Mesothelial cell of epicardium (in vitro differentiated cells): ENCODE data around the gene ACAA2. TPM values are rescaled to one million over a fixed set of nuclear protein-coding genes. Genes with fewer than 3 reads are reported as not detected.
"Not testable (repeated sequence)": the region's sequence is repeated elsewhere in the genome, so short reads cannot be mapped to it uniquely, and the experiment has no call there.

ENCODE experiments used
- DNase-seq, 2 experiments: peaks; one replicate each; pipeline ENCODE4 v3.0.0; 2021; ENCODE audit warnings: low spot score in 2 of 2; ENCODE audit not compliant: unreplicated experiment in 2 of 2
- H3K27ac Mint-ChIP-seq: 2 replicates; pipeline ENCODE4 v1.8.0; 2021; ENCODE audit warnings: mixed read lengths
- H3K27me3 Mint-ChIP-seq: 2 replicates; pipeline ENCODE4 v1.8.0; 2021; ENCODE audit warnings: low read depth, mixed read lengths
- H3K36me3 Mint-ChIP-seq: 2 replicates; pipeline ENCODE4 v1.8.0; 2021; ENCODE audit warnings: mixed read lengths
- H3K4me1 Mint-ChIP-seq: 2 replicates; pipeline ENCODE4 v1.8.0; 2021; ENCODE audit warnings: mixed read lengths
- H3K4me3 Mint-ChIP-seq: 2 replicates; pipeline ENCODE4 v1.8.0; 2021; ENCODE audit warnings: mild to moderate bottlenecking, moderate library complexity, mixed read lengths
- H3K9me3 Mint-ChIP-seq: 2 replicates; pipeline ENCODE4 v1.8.0; 2021; ENCODE audit warnings: mixed read lengths
- total RNA-seq: library from RNA; stranded (reverse); gene quantifications from 3 replicates; pipeline ENCODE4 v1.2.1, GENCODE V29; 2021
- TF ChIP-seq, protein P1 (sequence below): fragments of 200-600 bp; sonication (generic); IDR thresholded peaks from one replicate; pipeline ENCODE4 v1.5.0; 2021; ENCODE audit warnings: antibody characterized with exemption; ENCODE audit not compliant: unreplicated experiment

ACAA2 gene
- total RNA-seq, 1 donor from 2014 or later, result 57.2 TPM

DNA sequence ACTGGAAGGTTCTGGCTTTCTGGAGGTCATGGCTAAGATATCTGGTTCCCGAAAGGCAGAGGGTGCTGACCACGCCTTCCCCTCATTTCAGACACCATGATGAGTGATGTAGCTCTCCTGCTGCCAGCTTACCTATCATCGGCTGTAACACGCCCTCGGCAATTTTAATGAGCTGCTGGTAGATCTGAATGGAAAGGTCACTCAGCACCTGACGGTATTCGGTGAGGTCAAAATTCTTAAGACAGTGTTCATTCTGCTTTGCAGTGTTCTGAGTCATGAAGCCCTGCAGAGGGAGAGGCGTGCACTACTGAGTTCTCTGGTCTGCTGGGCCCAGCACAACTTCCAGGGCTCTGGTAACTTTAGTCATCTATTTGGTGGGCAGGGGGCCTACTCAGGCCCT lies 25.7 kb upstream of the ACAA2 start:
- TF ChIP-seq, protein P1, sequence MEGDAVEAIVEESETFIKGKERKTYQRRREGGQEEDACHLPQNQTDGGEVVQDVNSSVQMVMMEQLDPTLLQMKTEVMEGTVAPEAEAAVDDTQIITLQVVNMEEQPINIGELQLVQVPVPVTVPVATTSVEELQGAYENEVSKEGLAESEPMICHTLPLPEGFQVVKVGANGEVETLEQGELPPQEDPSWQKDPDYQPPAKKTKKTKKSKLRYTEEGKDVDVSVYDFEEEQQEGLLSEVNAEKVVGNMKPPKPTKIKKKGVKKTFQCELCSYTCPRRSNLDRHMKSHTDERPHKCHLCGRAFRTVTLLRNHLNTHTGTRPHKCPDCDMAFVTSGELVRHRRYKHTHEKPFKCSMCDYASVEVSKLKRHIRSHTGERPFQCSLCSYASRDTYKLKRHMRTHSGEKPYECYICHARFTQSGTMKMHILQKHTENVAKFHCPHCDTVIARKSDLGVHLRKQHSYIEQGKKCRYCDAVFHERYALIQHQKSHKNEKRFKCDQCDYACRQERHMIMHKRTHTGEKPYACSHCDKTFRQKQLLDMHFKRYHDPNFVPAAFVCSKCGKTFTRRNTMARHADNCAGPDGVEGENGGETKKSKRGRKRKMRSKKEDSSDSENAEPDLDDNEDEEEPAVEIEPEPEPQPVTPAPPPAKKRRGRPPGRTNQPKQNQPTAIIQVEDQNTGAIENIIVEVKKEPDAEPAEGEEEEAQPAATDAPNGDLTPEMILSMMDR, result no peak
- Mint-ChIP-seq H3K4me3 (no peak overlapping the region), H3K27me3 (no peaks in the 10 kb centered on the region), H3K9me3 (no peaks in the 10 kb centered on the region), H3K4me1 (peaks cover 11% of the 10 kb centered on the region), H3K27ac (no peak overlapping the region), H3K36me3 (peaks cover 4% of the 10 kb centered on the region)
- DNase-seq, result no peak

DNA sequence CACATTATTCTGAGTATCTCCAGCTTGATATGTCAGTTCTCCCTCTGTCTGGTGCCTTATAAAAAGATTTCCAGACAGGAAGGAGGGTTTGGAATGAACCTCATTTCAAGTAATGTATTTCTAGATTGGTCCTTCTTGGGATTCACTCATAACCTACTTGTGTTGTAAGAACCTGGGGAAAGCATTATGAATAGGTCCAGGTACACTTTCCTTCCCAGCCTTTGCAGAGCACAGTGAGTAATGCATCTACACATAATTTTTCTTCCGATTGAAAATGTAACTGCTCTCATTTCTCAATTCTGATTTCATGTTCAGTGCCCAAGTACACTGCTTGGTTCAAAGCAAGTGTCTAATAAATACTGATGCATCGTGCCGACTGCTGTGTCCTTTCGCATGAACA lies 25.0 kb upstream of the ACAA2 start:
- TF ChIP-seq, protein P1, result no peak
- Mint-ChIP-seq H3K36me3 (peaks cover 4% of the 10 kb centered on the region), H3K27ac (no peak overlapping the region), H3K4me1 (peaks cover 11% of the 10 kb centered on the region), H3K9me3 (no peaks in the 10 kb centered on the region), H3K4me3 (no peak overlapping the region), H3K27me3 (no peaks in the 10 kb centered on the region)
- no peak for DNase-seq

DNA sequence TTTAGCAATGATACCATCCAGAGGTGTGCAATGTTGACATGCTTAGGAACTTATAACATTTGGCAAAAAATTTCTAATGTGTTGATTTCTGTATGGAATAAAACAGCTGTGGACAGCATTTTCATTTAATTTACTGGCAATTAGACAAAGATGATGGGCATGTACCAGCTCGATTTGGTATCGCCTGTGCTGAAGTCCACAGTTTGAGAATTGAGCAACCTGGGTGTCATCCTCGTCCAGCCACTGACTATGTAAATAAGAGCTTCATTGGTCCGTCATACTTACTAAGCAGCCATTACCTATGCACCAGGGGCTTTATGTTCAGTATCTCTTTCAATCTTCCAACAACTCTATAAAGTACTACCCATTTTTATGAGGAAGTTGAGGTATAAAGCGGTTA lies 24.6 kb upstream of the ACAA2 start:
- H3K4me3 Mint-ChIP-seq, result no peak overlapping the region
- TF ChIP-seq, protein P1, result no peak
- no peak overlapping the region for H3K27ac Mint-ChIP-seq
- no peak for DNase-seq
- no peaks in the 10 kb centered on the region for H3K27me3 Mint-ChIP-seq
- peaks cover 4% of the 10 kb centered on the region for H3K36me3 Mint-ChIP-seq
- H3K4me1 Mint-ChIP-seq, result peaks cover 11% of the 10 kb centered on the region
- H3K9me3 Mint-ChIP-seq, result no peaks in the 10 kb centered on the region

DNA sequence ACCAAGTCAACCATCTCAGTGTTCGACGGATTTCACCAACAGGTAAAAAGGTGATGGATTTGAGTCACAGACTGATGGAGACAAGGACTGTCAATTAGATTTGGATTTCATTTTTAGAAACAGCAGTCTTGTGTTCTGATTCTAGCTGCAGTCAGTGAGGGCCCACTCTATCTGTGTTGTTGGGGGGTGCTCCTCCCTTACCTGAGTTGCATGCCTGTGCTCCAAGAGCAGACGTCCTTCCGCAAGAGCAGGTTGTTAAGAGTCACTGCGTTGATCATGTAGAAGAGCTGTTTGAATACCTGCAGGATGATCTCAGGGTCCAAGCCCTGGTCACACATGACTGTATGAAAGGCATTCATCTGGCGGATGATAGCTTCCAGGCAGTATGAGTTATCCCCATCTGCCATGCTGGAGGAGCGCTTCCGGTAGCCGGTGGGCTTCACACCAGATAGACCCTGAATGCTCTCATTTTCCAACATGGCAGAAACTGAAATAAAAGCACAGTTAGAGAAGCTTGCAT lies 24.0 kb upstream of the ACAA2 start:
- not testable (repeated sequence) for H3K4me3 Mint-ChIP-seq, H3K27me3 Mint-ChIP-seq, H3K9me3 Mint-ChIP-seq, DNase-seq, H3K27ac Mint-ChIP-seq, H3K36me3 Mint-ChIP-seq
- H3K4me1 Mint-ChIP-seq, result peaks cover 10% of the 10 kb centered on the region

DNA sequence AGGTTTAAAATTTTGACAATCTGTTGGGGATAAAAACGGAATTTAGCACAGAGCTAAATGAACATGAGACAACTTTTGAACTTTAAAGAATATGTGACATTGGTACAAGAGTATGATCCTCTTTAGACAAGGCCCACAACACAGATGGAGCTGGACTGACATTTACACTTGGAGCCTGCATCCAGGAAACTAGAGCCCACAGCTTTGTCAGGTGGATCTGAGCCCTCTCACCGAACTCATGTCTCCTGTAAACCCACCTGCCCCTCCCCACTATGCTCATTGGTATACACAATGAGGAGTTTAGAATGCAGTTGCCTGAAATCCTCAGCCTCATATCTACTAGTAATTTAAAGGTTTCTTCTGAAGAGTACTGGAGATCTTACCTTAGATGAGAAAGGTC lies 22.1 kb upstream of the ACAA2 start:
- Mint-ChIP-seq H3K4me3 (no peak overlapping the region), H3K36me3 (peaks cover 8% of the 10 kb centered on the region), H3K27ac (peak overlapping the region; percentile 48), H3K4me1 (peaks cover 8% of the 10 kb centered on the region), H3K27me3 (no peaks in the 10 kb centered on the region), H3K9me3 (no peaks in the 10 kb centered on the region)
- DNase-seq, result no peak
- TF ChIP-seq, protein P1, result no peak

DNA sequence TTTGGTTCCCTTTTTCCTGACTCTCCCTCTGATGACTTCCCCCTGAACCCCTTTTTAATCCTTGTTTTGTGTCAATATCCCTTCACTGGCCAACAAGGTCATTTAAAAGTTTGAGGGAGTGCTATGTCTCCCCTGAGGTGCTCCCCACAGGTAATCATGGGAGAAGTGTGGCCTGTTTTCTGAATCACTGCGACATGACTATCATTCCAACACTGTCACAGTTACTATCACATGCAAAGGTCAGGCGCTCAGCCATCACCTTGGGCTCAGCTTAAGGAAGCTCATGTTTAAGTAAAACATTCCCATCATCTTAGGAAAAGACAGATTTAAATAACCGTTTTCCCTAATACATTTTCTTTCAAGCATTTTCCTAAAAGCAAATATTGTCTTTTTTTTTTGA lies 20.9 kb upstream of the ACAA2 start:
- H3K4me1 Mint-ChIP-seq, result peaks cover 8% of the 10 kb centered on the region
- H3K27me3 Mint-ChIP-seq, result no peaks in the 10 kb centered on the region
- TF ChIP-seq, protein P1, result no peak
- H3K9me3 Mint-ChIP-seq, result peaks cover 9% of the 10 kb centered on the region
- H3K27ac Mint-ChIP-seq, result peak overlapping the region; percentile 48
- H3K4me3 Mint-ChIP-seq, result no peak overlapping the region
- H3K36me3 Mint-ChIP-seq, result peaks cover 18% of the 10 kb centered on the region
- no peak for DNase-seq
